HG03175 (cell line): ENCODE results near the gene PCYT2.

Source experiments
- ATAC-seq: cut with Tn5 transposase; IDR thresholded peaks from one replicate; pipeline ENCODE4 v1.9.1; 2021; ENCODE audit warnings: mild to moderate bottlenecking, moderate library complexity; ENCODE audit not compliant: unreplicated experiment

The PCYT2 gene

GRCh38 chr17:81902023-81902652, 9.1 kb downstream of the PCYT2 start, which contains the start of gene NPB:
NPB (plus strand) TSS chr17:81902238; CDS start chr17:81902278, 40 bp downstream.
- no peak for ATAC-seq

- no peak for ATAC-seq
Observed at GRCh38 chr17:81901167-81902022, 9.8 kb downstream of the PCYT2 start.

GRCh38 chr17:81900181-81900820, 10.9 kb downstream of the PCYT2 start:
- ATAC-seq, result no peak

GRCh38 chr17:81899514-81900166, 11.6 kb downstream of the PCYT2 start:
- ATAC-seq, result no peak

GRCh38 chr17:81898885-81899284, 12.3 kb downstream of the PCYT2 start:
- ATAC-seq, result no peak

- ATAC-seq, result no peak
Observed at GRCh38 chr17:81898029-81898866, 13.0 kb downstream of the PCYT2 start.

- ATAC-seq, result no peak
Observed at GRCh38 chr17:81895400-81895799, 15.8 kb downstream of the PCYT2 start.

- ATAC-seq, result no peak
Observed at GRCh38 chr17:81891303-81891552, 20.0 kb downstream of the PCYT2 start.

GRCh38 chr17:81890447-81891302, 20.5 kb downstream of the PCYT2 start:
- ATAC-seq, result peak; percentile 7

- ATAC-seq, result no peak
Observed at GRCh38 chr17:81889602-81890001, 21.6 kb downstream of the PCYT2 start.

GRCh38 chr17:81888988-81889595, 22.1 kb downstream of the PCYT2 start:
- ATAC-seq, result no peak

GRCh38 chr17:81888105-81888987, 22.9 kb downstream of the PCYT2 start:
- ATAC-seq, result no peak

- no peak for ATAC-seq
Observed at GRCh38 chr17:81885869-81886548, 25.2 kb downstream of the PCYT2 start.

GRCh38 chr17:81885454-81885853, 25.7 kb downstream of the PCYT2 start:
- no peak for ATAC-seq

GRCh38 chr17:81884968-81885367, 26.2 kb downstream of the PCYT2 start:
- no peak for ATAC-seq

GRCh38 chr17:81884520-81884919, 26.7 kb downstream of the PCYT2 start:
- ATAC-seq, result no peak

- no peak for ATAC-seq
Observed at GRCh38 chr17:81879121-81879520, 32.1 kb downstream of the PCYT2 start.

GRCh38 chr17:81878294-81878693, 32.9 kb downstream of the PCYT2 start:
- no peak for ATAC-seq
